ENCODE results near the gene MYOZ2. TPM values are rescaled to one million over a fixed set of nuclear protein-coding genes. Genes with fewer than 3 reads are reported as not detected.
A peak's percentile ranks its signal among the peaks of the same experiment; 100 is the strongest.
"Not testable (repeated sequence)": the region's sequence is repeated elsewhere in the genome, so short reads cannot be mapped to it uniquely, and the experiment has no call there.

Gene MYOZ2
- total RNA-seq, 2 donors from 2014 or later: not detected

DNA sequence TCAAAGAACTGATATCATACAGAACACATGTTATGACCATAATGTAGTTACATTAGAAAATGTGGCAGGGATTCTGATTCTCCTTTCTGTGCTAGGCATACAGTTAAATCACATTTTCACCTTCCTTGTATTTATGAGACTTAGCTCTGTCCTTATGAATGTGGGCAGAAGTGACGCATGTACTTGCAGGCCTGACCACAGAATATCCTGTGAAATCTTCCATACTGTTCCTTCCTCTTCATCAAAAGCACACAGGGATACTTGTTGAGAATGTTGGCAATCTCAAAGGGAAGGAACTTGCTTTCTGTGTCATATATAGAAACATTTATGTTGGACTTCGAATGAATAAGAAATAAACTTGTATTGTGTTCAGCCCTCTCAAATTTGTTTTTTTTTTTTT, 17.2 kb upstream of the MYOZ2 start:
- intact Hi-C loops (cut with DNase I, micrococcal nuclease): no loop called here
- ATAC-seq: no peak
- DNase-seq: no peak

GRCh38 chr4:119124352-119124751, 11.3 kb upstream of the MYOZ2 start:
- DNase-seq (no peak), ATAC-seq (no peak)
- intact Hi-C loops (cut with DNase I, micrococcal nuclease): no loop called here

- no peak for ATAC-seq
- intact Hi-C loops (cut with DNase I, micrococcal nuclease): no loop called here
- no peak for DNase-seq
Observed at GRCh38 chr4:119125931-119126330, 9.7 kb upstream of the MYOZ2 start.

DNA sequence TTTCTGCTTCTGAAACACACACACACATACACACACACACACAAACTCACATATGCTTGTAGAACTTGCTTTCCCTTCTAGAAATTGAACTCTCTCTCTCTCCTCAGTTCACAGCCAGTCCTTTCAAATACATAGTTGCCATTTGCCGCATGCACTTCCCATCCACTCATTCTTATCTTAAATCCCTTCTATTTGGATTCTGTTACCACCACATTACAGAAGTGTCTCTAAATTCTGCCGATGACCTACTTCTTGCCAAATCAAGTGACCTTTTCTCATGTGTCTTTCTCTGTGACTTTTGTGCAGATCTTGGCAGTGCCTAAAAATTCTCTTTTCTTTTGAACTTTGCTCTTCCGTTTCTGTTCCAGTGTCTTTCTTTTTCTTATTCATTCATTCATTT, 7.5 kb upstream of the MYOZ2 start:
- intact Hi-C loops (cut with DNase I, micrococcal nuclease): no loop called here
- DNase-seq (no peak), ATAC-seq (no peak)

GRCh38 chr4:119130365-119131065, 5.1 kb upstream of the MYOZ2 start:
- ATAC-seq: peak; percentile 63
- DNase-seq: no peak
- intact Hi-C loops (cut with DNase I, micrococcal nuclease): no loop called here

DNA sequence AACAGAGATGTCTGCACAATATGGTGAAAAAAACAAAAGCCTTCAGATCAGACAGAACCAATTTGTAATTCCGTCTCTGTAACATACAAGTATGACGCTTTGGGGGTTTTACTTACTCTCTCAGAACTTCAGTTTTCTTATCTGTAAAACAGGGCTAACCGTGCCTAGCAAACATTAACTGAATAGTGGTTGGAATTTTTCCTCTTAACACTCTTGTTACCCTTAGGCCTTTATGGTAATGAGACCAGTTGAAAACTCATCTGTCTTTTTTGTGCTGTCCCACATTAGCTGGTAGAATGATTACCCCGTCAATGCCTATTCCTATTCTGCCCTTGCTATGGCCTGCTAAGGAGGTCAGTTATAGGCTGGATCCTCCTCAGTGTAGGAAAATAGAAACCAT, 4.5 kb upstream of the MYOZ2 start:
- intact Hi-C loops (cut with DNase I, micrococcal nuclease): no loop called here
- no peak for DNase-seq
- no peak for ATAC-seq

DNA sequence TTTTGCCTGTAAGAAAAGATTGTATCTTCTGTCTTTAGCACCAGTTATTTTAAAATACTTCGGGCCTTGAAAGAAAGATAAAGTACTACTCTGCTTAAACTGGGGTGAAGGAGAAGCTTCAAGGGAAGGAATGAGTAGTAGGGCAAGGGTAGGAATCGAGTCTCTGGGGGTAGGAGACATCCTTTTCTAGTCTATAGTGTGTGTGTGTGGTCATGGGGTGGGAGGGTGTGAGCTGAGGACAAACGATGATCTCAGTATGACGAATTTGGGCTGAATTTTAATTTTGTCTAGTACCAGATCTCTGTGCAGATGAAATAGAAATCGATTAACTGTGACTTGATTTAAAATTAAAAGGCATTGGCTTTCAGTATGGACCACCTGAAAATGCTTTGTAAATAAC, 3.3 kb upstream of the MYOZ2 start:
- DNase-seq: no peak
- ATAC-seq: no peak
- intact Hi-C loops (cut with DNase I, micrococcal nuclease): no loop called here

- DNase-seq (no peak), ATAC-seq (no peak)
- intact Hi-C loops (cut with DNase I, micrococcal nuclease): no loop called here
Observed at GRCh38 chr4:119136546-119136945, 914 bp downstream of the MYOZ2 start.

DNA sequence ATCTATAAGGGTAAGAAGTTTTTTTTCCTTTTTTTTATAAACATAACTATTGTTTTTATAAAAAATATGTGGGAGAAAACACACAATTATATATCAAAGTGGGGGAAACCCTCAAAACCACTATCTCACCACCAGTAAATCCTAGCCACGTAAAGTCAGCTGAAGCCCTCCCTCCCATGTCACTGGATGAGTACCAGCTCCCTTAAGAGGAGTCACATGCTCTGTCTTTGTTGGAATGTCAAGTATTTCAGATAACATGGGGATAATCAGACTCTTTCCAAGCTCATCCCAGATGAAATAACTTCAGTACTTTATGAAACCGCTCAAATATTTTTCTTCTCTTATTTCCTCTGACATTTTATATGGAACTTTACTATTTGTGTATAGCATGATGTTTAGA, 2.4 kb downstream of the MYOZ2 start:
- intact Hi-C loops (cut with DNase I, micrococcal nuclease): no loop called here
- DNase-seq: no peak

GRCh38 chr4:119139311-119139710, 3.7 kb downstream of the MYOZ2 start:
- ATAC-seq (no peak), DNase-seq (no peak)
- intact Hi-C loops (cut with DNase I, micrococcal nuclease): no loop called here

More for the DNA sequence above, 2.4 kb downstream of the MYOZ2 start:
- no peak for ATAC-seq

- DNase-seq (no peak), ATAC-seq (peak; percentile 25)
- intact Hi-C loops (cut with DNase I, micrococcal nuclease): no loop called here
Observed at GRCh38 chr4:119139822-119140252, 4.2 kb downstream of the MYOZ2 start.

- ATAC-seq; intact Hi-C loops (cut with DNase I, micrococcal nuclease); DNase-seq: not testable (repeated sequence)
Observed at GRCh38 chr4:119141283-119141682, 5.7 kb downstream of the MYOZ2 start.

- no peak for ATAC-seq
- intact Hi-C loops (cut with DNase I, micrococcal nuclease): no loop called here
- DNase-seq: no peak
Observed at GRCh38 chr4:119142833-119143232, 7.2 kb downstream of the MYOZ2 start.

GRCh38 chr4:119143341-119143740, 7.7 kb downstream of the MYOZ2 start:
- intact Hi-C loops (cut with DNase I, micrococcal nuclease); DNase-seq; ATAC-seq: not testable (repeated sequence)

GRCh38 chr4:119149110-119149509, 13.5 kb downstream of the MYOZ2 start:
- DNase-seq (no peak), ATAC-seq (no peak)
- intact Hi-C loops (cut with DNase I, micrococcal nuclease): no loop called here

DNA sequence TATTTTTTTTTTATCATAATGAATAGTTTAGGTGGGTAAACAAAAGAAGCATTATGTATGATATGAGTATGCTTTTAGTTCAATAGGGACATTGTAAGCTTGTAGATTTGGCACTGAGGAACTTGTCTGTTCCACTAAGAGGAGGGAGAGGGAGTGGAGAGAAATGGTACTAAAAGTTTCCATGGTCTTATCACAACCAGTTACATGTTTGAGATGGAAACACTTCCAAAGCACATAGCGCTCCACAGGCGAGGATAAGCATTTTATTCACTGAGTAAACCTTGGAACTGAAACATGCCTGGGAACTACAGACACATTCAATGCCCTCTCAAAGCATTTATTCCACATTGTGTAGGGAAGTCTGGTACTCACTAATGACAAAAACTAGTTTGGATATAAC, 15.5 kb downstream of the MYOZ2 start:
- intact Hi-C loops (cut with DNase I, micrococcal nuclease): no loop called here
- DNase-seq (no peak), ATAC-seq (no peak)

- ATAC-seq (no peak), DNase-seq (no peak)
- intact Hi-C loops (cut with DNase I, micrococcal nuclease): no loop called here
Observed at GRCh38 chr4:119152741-119153140, 17.1 kb downstream of the MYOZ2 start.

DNA sequence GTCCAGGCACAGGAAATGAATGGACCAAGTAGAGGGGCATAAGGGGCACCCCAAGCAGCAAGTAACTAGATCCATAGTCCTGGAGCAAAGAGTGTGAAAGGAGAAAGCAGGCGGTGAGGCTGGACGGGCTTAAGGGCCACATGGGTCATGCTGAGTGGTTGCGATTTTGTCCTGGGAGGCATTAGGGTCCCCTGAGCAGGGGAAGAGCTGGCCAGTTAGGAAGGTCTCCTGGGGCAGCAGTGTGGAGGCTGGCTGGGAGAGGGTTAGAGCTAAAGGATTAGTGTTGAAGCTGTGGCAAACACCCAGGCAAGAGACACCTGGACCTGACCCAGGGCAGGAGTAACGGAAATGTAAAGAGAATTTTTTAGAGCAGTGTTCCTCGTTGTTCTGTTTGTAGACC, 26.5 kb downstream of the MYOZ2 start:
- intact Hi-C loops (cut with DNase I, micrococcal nuclease): no loop called here
- no peak for DNase-seq
- no peak for ATAC-seq

- DNase-seq: no peak
- intact Hi-C loops (cut with DNase I, micrococcal nuclease): no loop called here
- ATAC-seq: no peak
Observed at GRCh38 chr4:119165767-119166166, 30.1 kb downstream of the MYOZ2 start.

DNA sequence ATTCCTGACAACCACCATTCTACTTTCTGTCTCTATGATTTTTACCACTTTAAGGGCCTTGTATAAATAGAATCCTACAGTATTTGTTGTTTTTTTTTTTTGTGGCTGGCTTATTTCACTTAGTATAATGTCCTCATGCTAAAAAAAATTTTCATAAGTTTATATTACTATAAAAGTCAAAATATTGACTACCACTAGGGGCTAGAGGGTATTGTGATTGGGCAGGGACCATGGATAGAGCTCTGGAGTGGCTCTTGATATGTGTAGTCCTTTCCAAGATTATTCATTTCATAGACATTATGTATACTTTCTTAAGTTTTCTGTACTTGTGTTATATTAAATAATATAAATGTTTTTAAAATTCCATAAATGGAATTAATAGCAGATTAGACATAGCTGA, 34.6 kb downstream of the MYOZ2 start:
- ATAC-seq (no peak), DNase-seq (no peak)
- intact Hi-C loops (cut with DNase I, micrococcal nuclease): no loop called here

GRCh38 chr4:119172223-119172622, 36.6 kb downstream of the MYOZ2 start:
- DNase-seq (no peak), ATAC-seq (no peak)
- intact Hi-C loops (cut with DNase I, micrococcal nuclease): no loop called here
